Loucy (cell line): ENCODE measurements around the gene SNAI1.

Experiments
- H2AFZ ChIP-seq: fragments of 200-600 bp; sonication (generic); 2 replicates; pipeline ENCODE4 v1.6.0; 2016; ENCODE audit warnings: antibody characterized with exemption, mild to moderate bottlenecking, low read length, moderate library complexity
- H3F3A ChIP-seq: fragments of 200-600 bp; 2 replicates; pipeline ENCODE4 v1.6.0; 2016; ENCODE audit warnings: antibody characterized with exemption, low read depth, mild to moderate bottlenecking
- H3K27me3 ChIP-seq: fragments of 200-600 bp; sonication (generic); 2 replicates; pipeline ENCODE4 v1.6.1; 2014; ENCODE audit warnings: low read length, mild to moderate bottlenecking; ENCODE audit not compliant: insufficient read depth, poor library complexity, severe bottlenecking
- H3K36me3 ChIP-seq: fragments of 200-600 bp; sonication (generic); 2 replicates; pipeline ENCODE4 v1.6.1; 2016; ENCODE audit warnings: low read length; ENCODE audit not compliant: insufficient read depth
- H3K4me1 ChIP-seq: fragments of 200-600 bp; sonication (generic); 2 replicates; pipeline ENCODE4 v1.5.1; 2014; ENCODE audit warnings: low read length, mild to moderate bottlenecking; ENCODE audit not compliant: insufficient read depth, poor library complexity, severe bottlenecking
- H3K4me2 ChIP-seq: fragments of 200-600 bp; sonication (generic); 2 replicates; pipeline ENCODE4 v1.6.0; 2014; ENCODE audit warnings: antibody characterized with exemption, low read length, low read depth, mild to moderate bottlenecking; ENCODE audit not compliant: poor library complexity, severe bottlenecking
- H3K4me3 ChIP-seq: fragments of 200-600 bp; sonication (generic); 2 replicates; pipeline ENCODE4 v1.5.1; 2014; ENCODE audit warnings: low read length, mild to moderate bottlenecking, mixed read lengths; ENCODE audit not compliant: poor library complexity, severe bottlenecking
- H3K79me2 ChIP-seq: fragments of 200-600 bp; sonication (generic); 2 replicates; pipeline ENCODE4 v1.6.1; 2014; ENCODE audit warnings: low read length; ENCODE audit not compliant: insufficient read depth
- H3K9ac ChIP-seq: fragments of 200-600 bp; sonication (generic); 2 replicates; pipeline ENCODE4 v1.6.0; 2014; ENCODE audit warnings: mild to moderate bottlenecking, low read depth, low read length, moderate library complexity; ENCODE audit not compliant: poor library complexity, severe bottlenecking
- H3K9me2 ChIP-seq: fragments of 200-600 bp; sonication (generic); replicated peaks from 2 replicates; pipeline ENCODE4 v1.6.1; 2016; ENCODE audit warnings: low read depth, low read length, mixed read lengths
- H3K9me3 ChIP-seq: fragments of 200-600 bp; sonication (generic); 2 replicates; pipeline ENCODE4 v1.6.1; 2014; ENCODE audit warnings: mild to moderate bottlenecking, antibody characterized with exemption, low read length, low read depth; ENCODE audit not compliant: insufficient read depth
- H4K20me1 ChIP-seq: fragments of 200-600 bp; sonication (generic); 2 replicates; pipeline ENCODE4 v1.6.0; 2014; ENCODE audit warnings: antibody characterized with exemption, low read length, mild to moderate bottlenecking; ENCODE audit not compliant: insufficient read depth, poor library complexity, severe bottlenecking
- EZH2phosphoT487 ChIP-seq: fragments of 200-600 bp; IDR thresholded peaks from 2 replicates; pipeline ENCODE4 v1.6.1; 2018; ENCODE audit warnings: antibody characterized with exemption, mild to moderate bottlenecking, moderate library complexity, borderline replicate concordance
- TF ChIP-seq, protein P1 (sequence below): fragments of 200-600 bp; sonication (generic); conservative IDR thresholded peaks from 2 replicates; pipeline ENCODE4 v1.5.1; 2014; ENCODE audit warnings: mild to moderate bottlenecking, antibody characterized with exemption, low read length

Gene SNAI1

GRCh38 chr20:50029083-50029696 lies 46.4 kb downstream of the SNAI1 start:
- no peaks in the 10 kb centered on the region for H3K79me2 ChIP-seq
- H3F3A ChIP-seq, result no peaks in the 10 kb centered on the region
- H3K4me1 ChIP-seq, result no peaks in the 10 kb centered on the region
- H3K9me2 ChIP-seq, result no peaks in the 10 kb centered on the region
- no peak overlapping the region for H3K4me3 ChIP-seq
- no peaks in the 10 kb centered on the region for H3K27me3 ChIP-seq
- no peaks in the 10 kb centered on the region for H3K36me3 ChIP-seq
- H3K4me2 ChIP-seq, result no peak overlapping the region
- no peaks in the 10 kb centered on the region for H4K20me1 ChIP-seq
- no peak overlapping the region for H3K9ac ChIP-seq
- TF ChIP-seq, protein P1, sequence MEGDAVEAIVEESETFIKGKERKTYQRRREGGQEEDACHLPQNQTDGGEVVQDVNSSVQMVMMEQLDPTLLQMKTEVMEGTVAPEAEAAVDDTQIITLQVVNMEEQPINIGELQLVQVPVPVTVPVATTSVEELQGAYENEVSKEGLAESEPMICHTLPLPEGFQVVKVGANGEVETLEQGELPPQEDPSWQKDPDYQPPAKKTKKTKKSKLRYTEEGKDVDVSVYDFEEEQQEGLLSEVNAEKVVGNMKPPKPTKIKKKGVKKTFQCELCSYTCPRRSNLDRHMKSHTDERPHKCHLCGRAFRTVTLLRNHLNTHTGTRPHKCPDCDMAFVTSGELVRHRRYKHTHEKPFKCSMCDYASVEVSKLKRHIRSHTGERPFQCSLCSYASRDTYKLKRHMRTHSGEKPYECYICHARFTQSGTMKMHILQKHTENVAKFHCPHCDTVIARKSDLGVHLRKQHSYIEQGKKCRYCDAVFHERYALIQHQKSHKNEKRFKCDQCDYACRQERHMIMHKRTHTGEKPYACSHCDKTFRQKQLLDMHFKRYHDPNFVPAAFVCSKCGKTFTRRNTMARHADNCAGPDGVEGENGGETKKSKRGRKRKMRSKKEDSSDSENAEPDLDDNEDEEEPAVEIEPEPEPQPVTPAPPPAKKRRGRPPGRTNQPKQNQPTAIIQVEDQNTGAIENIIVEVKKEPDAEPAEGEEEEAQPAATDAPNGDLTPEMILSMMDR, result no peak
- TF ChIP-seq EZH2phosphoT487, result no peak
- no peaks in the 10 kb centered on the region for H3K9me3 ChIP-seq
- H2AFZ ChIP-seq, result no peak overlapping the region

- H3K9me3 ChIP-seq, result no peaks in the 10 kb centered on the region
- no peaks in the 10 kb centered on the region for H4K20me1 ChIP-seq
- no peak overlapping the region for H3K9ac ChIP-seq
- H3K4me2 ChIP-seq, result no peak overlapping the region
- no peaks in the 10 kb centered on the region for H3F3A ChIP-seq
- no peaks in the 10 kb centered on the region for H3K79me2 ChIP-seq
- TF ChIP-seq, protein P1, result no peak
- no peak for TF ChIP-seq EZH2phosphoT487
- no peaks in the 10 kb centered on the region for H3K4me1 ChIP-seq
- H2AFZ ChIP-seq, result no peak overlapping the region
- no peaks in the 10 kb centered on the region for H3K36me3 ChIP-seq
- no peak overlapping the region for H3K4me3 ChIP-seq
- H3K27me3 ChIP-seq, result no peaks in the 10 kb centered on the region
- no peaks in the 10 kb centered on the region for H3K9me2 ChIP-seq
Measured at GRCh38 chr20:50029697-50030461, 47.1 kb downstream of the SNAI1 start.

DNA sequence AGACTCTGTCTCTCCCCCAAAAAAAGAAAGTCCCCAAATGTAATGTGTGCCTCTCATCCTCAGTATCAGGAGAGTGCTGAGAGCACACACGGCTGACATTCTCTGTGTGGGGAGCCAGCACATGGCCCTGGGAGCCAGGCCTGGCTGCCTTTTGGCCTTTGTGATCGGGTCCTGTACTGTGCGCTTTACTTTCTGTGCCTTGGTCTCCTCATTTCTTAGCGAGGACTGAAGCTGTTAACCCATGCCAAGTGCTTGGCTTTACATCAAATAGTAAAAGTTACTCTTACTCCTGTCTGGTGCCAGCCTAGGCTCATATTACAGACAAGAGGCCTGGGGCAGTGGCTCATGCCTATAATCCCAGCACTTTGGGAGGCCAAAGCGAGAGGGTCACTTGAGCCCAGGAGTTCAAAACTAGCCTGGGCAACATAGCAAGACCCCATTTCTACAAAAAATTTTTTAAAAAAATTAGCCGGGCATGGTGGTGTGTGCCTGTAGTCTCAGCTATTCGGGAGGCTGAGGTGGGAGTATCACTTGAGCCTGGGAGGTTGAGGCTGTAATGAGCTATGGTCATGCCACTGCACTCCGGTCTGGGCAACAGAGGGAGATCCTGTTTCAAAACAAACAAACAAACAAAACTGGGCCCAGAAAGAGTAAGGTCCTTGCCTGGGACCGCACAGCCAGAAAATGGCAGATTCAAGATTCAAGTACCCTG lies 50.3 kb downstream of the SNAI1 start:
- Histone ChIP-seq H4K20me1 (no peaks in the 10 kb centered on the region), H3K27me3 (no peaks in the 10 kb centered on the region), H3F3A (no peaks in the 10 kb centered on the region), H3K9me3 (no peaks in the 10 kb centered on the region), H3K36me3 (no peaks in the 10 kb centered on the region), H3K79me2 (no peaks in the 10 kb centered on the region), H3K4me3 (no peak overlapping the region), H3K9ac (no peak overlapping the region), H3K9me2 (no peaks in the 10 kb centered on the region), H2AFZ (no peak overlapping the region), H3K4me1 (no peaks in the 10 kb centered on the region), H3K4me2 (no peak overlapping the region)
- TF ChIP-seq EZH2phosphoT487, result no peak
- TF ChIP-seq, protein P1, result no peak
